ENCODE measurements around the gene SLC66A3. TPM values are rescaled to one million over a fixed set of nuclear protein-coding genes. Genes with fewer than 3 reads are reported as not detected.

SLC66A3 gene
- total and polyA plus RNA-seq, 4 donors: 6.7 to 17.6 (median 9.3) TPM

GRCh38 chr2:11123001-11123809 lies 32.1 kb upstream of the SLC66A3 start (continued):
- TF ChIP-seq FOXA2 (IDR thresholded peaks at IDR 0.05) (no peak), RXRA (IDR thresholded peaks at IDR 0.05) (no peak)

- Histone ChIP-seq H3K36me3 (ENCODE audit: control insufficient read depth in 4 of 4, insufficient read depth in 3 of 4, low read depth in 1 of 4, low read length in 3 of 4) (no peaks in the 10 kb centered on the region), H3K4me1 (ENCODE audit: control insufficient read depth in 4 of 4, insufficient read depth in 4 of 4, low read length in 3 of 4) (peaks cover 0 to 3% (median 0%) of the 10 kb centered on the region in 4 donors), H3K9ac (ENCODE audit: low read depth in 1 of 2, low read length in 2 of 2) (no peak overlapping the region), H3K9me3 (ENCODE audit: control insufficient read depth in 4 of 4, low read length in 3 of 4) (no peaks in the 10 kb centered on the region), H3K27me3 (ENCODE audit: control insufficient read depth in 4 of 4, insufficient read depth in 4 of 4, low read length in 3 of 4) (no peaks in the 10 kb centered on the region), H3K27ac (ENCODE audit: low read depth in 1 of 2, low read length in 2 of 2) (no peak overlapping the region), H3K4me3 (ENCODE audit: low read depth in 1 of 3, low read length in 3 of 3) (no peak overlapping the region)
- 57% methylated on average over 41 of the region's 41 CpGs for WGBS
- peak; percentile 77 for DNase-seq (ENCODE audit: low spot score)
- no peak for TF ChIP-seq ATF3 (IDR thresholded peaks at IDR 0.05)
- no peak for TF ChIP-seq JUND (IDR thresholded peaks at IDR 0.05)
- peak; percentile 84 for TF ChIP-seq CTCF (IDR thresholded peaks at IDR 0.05; ENCODE audit: low read depth, low read length, missing input control)
- TF ChIP-seq HNF4G (IDR thresholded peaks at IDR 0.05): no peak
- no peak for TF ChIP-seq FOXA2 (IDR thresholded peaks at IDR 0.05)
- no peak for TF ChIP-seq MAX (IDR thresholded peaks at IDR 0.05)
- TF ChIP-seq EGR1 (IDR thresholded peaks at IDR 0.05; ENCODE audit: low read depth in 2 of 2): no peak
- TF ChIP-seq ZBTB33 (IDR thresholded peaks at IDR 0.05): no peak
- TF ChIP-seq YY1 (IDR thresholded peaks at IDR 0.05): peak; percentile 47
- TF ChIP-seq RAD21 (IDR thresholded peaks at IDR 0.05): peak; percentile 83 to 92
- TF ChIP-seq RXRA (IDR thresholded peaks at IDR 0.05): no peak
These were observed 31.2 kb upstream of the SLC66A3 start for GRCh38 chr2:11123856-11124759.

GRCh38 chr2:11124760-11125068 lies 30.6 kb upstream of the SLC66A3 start:
- H3K4me1 ChIP-seq (ENCODE audit: control insufficient read depth in 4 of 4, insufficient read depth in 4 of 4, low read length in 3 of 4): peaks cover 0 to 3% (median 0%) of the 10 kb centered on the region in 4 donors
- no peak overlapping the region for H3K27ac ChIP-seq (ENCODE audit: low read depth in 1 of 2, low read length in 2 of 2)
- no peaks in the 10 kb centered on the region for H3K36me3 ChIP-seq (ENCODE audit: control insufficient read depth in 4 of 4, insufficient read depth in 3 of 4, low read depth in 1 of 4, low read length in 3 of 4)
- no peaks in the 10 kb centered on the region for H3K27me3 ChIP-seq (ENCODE audit: control insufficient read depth in 4 of 4, insufficient read depth in 4 of 4, low read length in 3 of 4)
- TF ChIP-seq ATF3 (IDR thresholded peaks at IDR 0.05): no peak
- no peak for TF ChIP-seq SP1 (IDR thresholded peaks at IDR 0.05)
- no peak for TF ChIP-seq RXRA (IDR thresholded peaks at IDR 0.05)
- TF ChIP-seq TAF1 (conservative IDR thresholded peaks at IDR 0.05): no peak
- TF ChIP-seq MAX (IDR thresholded peaks at IDR 0.05): no peak
- TF ChIP-seq HNF4G (IDR thresholded peaks at IDR 0.05): no peak
- TF ChIP-seq EGR1 (IDR thresholded peaks at IDR 0.05; ENCODE audit: low read depth in 2 of 2): no peak
- no peak for TF ChIP-seq HNF4A (conservative IDR thresholded peaks at IDR 0.05)
- TF ChIP-seq ZBTB33 (IDR thresholded peaks at IDR 0.05): no peak
- no peak overlapping the region for H3K4me3 ChIP-seq (ENCODE audit: low read depth in 1 of 3, low read length in 3 of 3)
- H3K9me3 ChIP-seq (ENCODE audit: control insufficient read depth in 4 of 4, low read length in 3 of 4): no peaks in the 10 kb centered on the region
- 55% methylated on average over 3 of the region's 3 CpGs for WGBS
- H3K9ac ChIP-seq (ENCODE audit: low read depth in 1 of 2, low read length in 2 of 2): no peak overlapping the region
- DNase-seq (ENCODE audit: low spot score): no peak
